CD4-positive, CD25-positive, alpha-beta regulatory T cell (primary cell): ENCODE results near the gene CFAP410. TPM values are rescaled to one million over a fixed set of nuclear protein-coding genes. Genes with fewer than 3 reads are reported as not detected.

ENCODE experiments used
- ATAC-seq, 2 donors: fragments of 150-1000 bp; cut with Tn5 transposase; one replicate each; pipeline ENCODE4 v1.10.0; 2021; ENCODE audit warnings: low read depth in 2 of 2, moderate number of reproducible peaks in 2 of 2, moderate library complexity in 1 of 2
- DNase-seq, 3 donors: peaks; one replicate each; pipeline versions ENCODE4 v3.0.0 to v3.0.0-alpha.2; 2012 to 2022; ENCODE audit warnings: mixed read lengths in 1 of 3
- H3K27ac ChIP-seq: one replicate; pipeline ENCODE4 v1.7.0; 2013; ENCODE audit warnings: mild to moderate bottlenecking, low read length; ENCODE audit not compliant: insufficient read depth, poor library complexity, severe bottlenecking
- H3K27me3 ChIP-seq: one replicate; pipeline ENCODE4 v1.7.0; 2013; ENCODE audit warnings: low read length; ENCODE audit not compliant: control insufficient read depth, insufficient read depth
- H3K36me3 ChIP-seq: one replicate; pipeline ENCODE4 v1.7.0; 2013; ENCODE audit warnings: mild to moderate bottlenecking, low read length, moderate library complexity; ENCODE audit not compliant: control insufficient read depth, insufficient read depth
- H3K4me1 ChIP-seq: 2 replicates; pipeline ENCODE4 v1.7.0; 2013; ENCODE audit warnings: mild to moderate bottlenecking, low read length; ENCODE audit not compliant: insufficient read depth, control insufficient read depth, poor library complexity, severe bottlenecking
- H3K4me3 ChIP-seq: one replicate; pipeline ENCODE4 v1.7.0; 2013; ENCODE audit warnings: low read depth, mild to moderate bottlenecking, low read length, moderate library complexity
- H3K9me3 ChIP-seq, 2 experiments: 1 replicate in 1 of 2; 2 replicates in 1 of 2; pipeline ENCODE4 v1.7.0; 2013; ENCODE audit warnings: low read length in 2 of 2, mild to moderate bottlenecking in 1 of 2, moderate library complexity in 1 of 2; ENCODE audit not compliant: control insufficient read depth in 2 of 2
- H3K27ac Mint-ChIP-seq, 3 donors: one replicate each; pipeline ENCODE4 v1.8.0; 2020 to 2022; ENCODE audit warnings: mild to moderate bottlenecking in 3 of 3, mixed read lengths in 3 of 3, moderate library complexity in 2 of 3
- H3K27me3 Mint-ChIP-seq: one replicate; pipeline ENCODE4 v1.8.0; 2022; ENCODE audit warnings: mild to moderate bottlenecking, mixed read lengths
- H3K36me3 Mint-ChIP-seq: one replicate; pipeline ENCODE4 v1.8.0; 2020; ENCODE audit warnings: mixed read lengths
- H3K4me1 Mint-ChIP-seq, 4 donors: one replicate each; pipeline ENCODE4 v1.8.0; 2020 to 2022; ENCODE audit warnings: mixed read lengths in 4 of 4, mild to moderate bottlenecking in 1 of 4
- H3K4me3 Mint-ChIP-seq, 4 donors: one replicate each; pipeline ENCODE4 v1.8.0; 2020 to 2022; ENCODE audit warnings: mild to moderate bottlenecking in 4 of 4, mixed read lengths in 4 of 4, moderate library complexity in 3 of 4
- H3K9me3 Mint-ChIP-seq, 7 donors: one replicate each; pipeline ENCODE4 v1.8.0; 2020 to 2022; ENCODE audit warnings: mixed read lengths in 7 of 7, mild to moderate bottlenecking in 3 of 7, moderate library complexity in 2 of 7
- polyA plus RNA-seq, 4 donors: library from polyadenylated mRNA; unstranded; fragments of 300-500 nt; fragmentation: Illumina TruSeq; gene quantifications; one replicate each; pipeline ENCODE4 v1.2.3, GENCODE V29; 2021
- total RNA-seq: library from RNA; stranded (reverse); gene quantifications from one replicate; pipeline ENCODE4 v1.2.3, GENCODE V29; 2022

CFAP410 gene
- total and polyA plus RNA-seq, 5 donors from 2014 or later = 16.4 to 49.1 (median 17.2) TPM

- H3K27me3 Mint-ChIP-seq = peaks cover 17% of the 10 kb centered on the region
- H3K9me3 Mint-ChIP-seq = peaks cover 0 to under 1% (median 0%) of the 10 kb centered on the region in 7 donors
- H3K4me1 ChIP-seq = peaks cover 19% of the 10 kb centered on the region
- H3K36me3 Mint-ChIP-seq = no peaks in the 10 kb centered on the region
- no peaks in the 10 kb centered on the region for H3K9me3 ChIP-seq
- H3K4me3 ChIP-seq = no peak overlapping the region
- no peak overlapping the region for H3K27ac ChIP-seq
- no peaks in the 10 kb centered on the region for H3K36me3 ChIP-seq
- no peaks in the 10 kb centered on the region for H3K27me3 ChIP-seq
- H3K4me3 Mint-ChIP-seq = no peak overlapping the region
- no peak for DNase-seq
- no peak overlapping the region for H3K27ac Mint-ChIP-seq
- peaks cover 0 to 49% (median 21%) of the 10 kb centered on the region in 4 donors for H3K4me1 Mint-ChIP-seq
- no peak for ATAC-seq
These were observed 18.1 kb upstream of the CFAP410 start for GRCh38 chr21:44357064-44357837.

GRCh38 chr21:44356636-44357035 lies 17.4 kb upstream of the CFAP410 start:
- Mint-ChIP-seq H3K9me3 (peaks cover 0 to 1% (median 0%) of the 10 kb centered on the region in 7 donors), H3K27ac (peak overlapping the region in 1 of 3 donors; percentile 50)
- no peak overlapping the region for H3K27ac ChIP-seq

DNA sequence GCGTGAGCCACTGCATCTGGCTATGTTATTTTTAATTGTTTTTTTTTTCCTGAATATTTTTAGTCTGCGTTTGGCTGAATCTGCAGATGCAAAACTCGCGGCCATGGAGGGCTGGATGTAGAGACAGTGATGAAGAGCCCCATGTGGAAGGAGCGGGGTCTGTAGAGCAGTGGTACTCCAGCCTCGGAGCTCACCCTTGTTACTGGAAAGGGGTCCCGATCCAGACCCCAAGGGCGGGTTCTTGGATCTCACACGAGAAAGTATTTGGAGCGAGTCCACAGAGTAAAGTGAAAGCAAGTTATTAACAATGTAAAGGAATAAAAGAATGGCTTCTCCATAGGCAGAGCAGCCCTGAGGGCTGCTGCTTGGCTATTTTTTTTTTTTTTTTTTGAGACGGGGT lies 17.0 kb upstream of the CFAP410 start:
- Histone ChIP-seq H3K9me3 (no peaks in the 10 kb centered on the region), H3K27ac (no peak overlapping the region), H3K4me3 (no peak overlapping the region), H3K27me3 (no peaks in the 10 kb centered on the region), H3K4me1 (peaks cover 19% of the 10 kb centered on the region), H3K36me3 (no peaks in the 10 kb centered on the region)
- DNase-seq (no peak), ATAC-seq (no peak)
- Mint-ChIP-seq H3K4me3 (no peak overlapping the region), H3K9me3 (peaks cover 0 to 2% (median 0%) of the 10 kb centered on the region in 7 donors), H3K27me3 (peaks cover 17% of the 10 kb centered on the region), H3K36me3 (no peaks in the 10 kb centered on the region), H3K27ac (peak overlapping the region in 1 of 3 donors; percentile 50), H3K4me1 (peaks cover 0 to 53% (median 21%) of the 10 kb centered on the region in 4 donors)

More at GRCh38 chr21:44356636-44357035, 17.4 kb upstream of the CFAP410 start:
- ATAC-seq = no peak
- H3K27me3 Mint-ChIP-seq = peaks cover 17% of the 10 kb centered on the region
- H3K4me1 Mint-ChIP-seq = peaks cover 0 to 50% (median 21%) of the 10 kb centered on the region in 4 donors
- Histone ChIP-seq H3K4me1 (peaks cover 19% of the 10 kb centered on the region), H3K27me3 (no peaks in the 10 kb centered on the region), H3K36me3 (no peaks in the 10 kb centered on the region), H3K4me3 (no peak overlapping the region), H3K9me3 (no peaks in the 10 kb centered on the region)
- DNase-seq = peak in 1 of 3 donors; percentile 36
- no peaks in the 10 kb centered on the region for H3K36me3 Mint-ChIP-seq
- no peak overlapping the region for H3K4me3 Mint-ChIP-seq

- DNase-seq (peak in 1 of 3 donors; percentile 67), ATAC-seq (peak in 1 of 2 donors; percentile 30)
- peaks cover 0 to 52% (median 20%) of the 10 kb centered on the region in 4 donors for H3K4me1 Mint-ChIP-seq
- H3K27ac ChIP-seq = no peak overlapping the region
- H3K27ac Mint-ChIP-seq = peak overlapping the region in 2 of 3 donors; percentile 76 to 85
- H3K36me3 ChIP-seq = no peaks in the 10 kb centered on the region
- peaks cover 0 to 2% (median 0%) of the 10 kb centered on the region in 7 donors for H3K9me3 Mint-ChIP-seq
- peaks cover 12% of the 10 kb centered on the region for H3K27me3 Mint-ChIP-seq
- H3K27me3 ChIP-seq = no peaks in the 10 kb centered on the region
- H3K9me3 ChIP-seq = no peaks in the 10 kb centered on the region
- peak overlapping the region in 3 of 4 donors; percentile 59 to 64 (median 63) for H3K4me3 Mint-ChIP-seq
- no peaks in the 10 kb centered on the region for H3K36me3 Mint-ChIP-seq
- peaks cover 19% of the 10 kb centered on the region for H3K4me1 ChIP-seq
- peak overlapping the region; percentile 18 for H3K4me3 ChIP-seq
These were observed 15.9 kb upstream of the CFAP410 start for GRCh38 chr21:44354775-44355771.

GRCh38 chr21:44354001-44354405 lies 14.8 kb upstream of the CFAP410 start:
- ATAC-seq (no peak), DNase-seq (no peak)
- H3K27me3 Mint-ChIP-seq = peaks cover 12% of the 10 kb centered on the region
- no peaks in the 10 kb centered on the region for H3K9me3 ChIP-seq
- H3K4me1 ChIP-seq = peaks cover 19% of the 10 kb centered on the region
- no peak overlapping the region for H3K27ac ChIP-seq
- no peaks in the 10 kb centered on the region for H3K27me3 ChIP-seq
- peak overlapping the region; percentile 18 to 87 (median 62) for H3K4me3 Mint-ChIP-seq
- H3K36me3 ChIP-seq = no peaks in the 10 kb centered on the region
- H3K9me3 Mint-ChIP-seq = peaks cover 0 to 2% (median 0%) of the 10 kb centered on the region in 7 donors
- H3K27ac Mint-ChIP-seq = peak overlapping the region in 2 of 3 donors; percentile 15 to 72
- peaks cover 0 to 50% (median 19%) of the 10 kb centered on the region in 4 donors for H3K4me1 Mint-ChIP-seq
- peak overlapping the region; percentile 7 for H3K4me3 ChIP-seq
- H3K36me3 Mint-ChIP-seq = no peaks in the 10 kb centered on the region

- peak within 1 kb of the TSS; percentile 18 to 87 (median 67) for H3K4me3 Mint-ChIP-seq
- Histone ChIP-seq H3K9me3 (no peaks in the 10 kb centered on the region), H3K36me3 (no peaks in the 10 kb centered on the region), H3K4me3 (peak within 1 kb of the TSS; percentile 7), H3K4me1 (peaks cover 19% of the 10 kb centered on the region), H3K27me3 (no peaks in the 10 kb centered on the region), H3K27ac (no peak within 1 kb of the TSS)
- H3K36me3 Mint-ChIP-seq = no peaks in the 10 kb centered on the region
- H3K4me1 Mint-ChIP-seq = peaks cover 0 to 47% (median 19%) of the 10 kb centered on the region in 4 donors
- peaks cover 9% of the 10 kb centered on the region for H3K27me3 Mint-ChIP-seq
- peak in 1 of 3 donors; percentile 80 for DNase-seq
- peak; percentile 71 to 87 for ATAC-seq
- peak within 1 kb of the TSS; percentile 54 to 86 (median 76) for H3K27ac Mint-ChIP-seq
- peaks cover 0 to 2% (median 0%) of the 10 kb centered on the region in 7 donors for H3K9me3 Mint-ChIP-seq
These were observed 14.2 kb upstream of the CFAP410 start, which contains the start of gene TRPM2 for GRCh38 chr21:44353191-44353970. Gene TRPM2 (plus strand): TSS chr21:44353621. CDS start chr21:44353701, 80 bp downstream.
